Stimulated activated CD8-positive, alpha-beta memory T cell treated with anti-CD3 and anti-CD28 coated beads, Interleukin-2, amount 100 ng/mL, for 48 hours (primary cell): ENCODE data around the gene SERTAD2.

Source experiments
- DNase-seq, 2 donors: peaks; one replicate each; pipeline ENCODE4 v3.0.0-alpha.2; 2020; ENCODE audit warnings: low read depth in 2 of 2

The SERTAD2 gene, protein sequence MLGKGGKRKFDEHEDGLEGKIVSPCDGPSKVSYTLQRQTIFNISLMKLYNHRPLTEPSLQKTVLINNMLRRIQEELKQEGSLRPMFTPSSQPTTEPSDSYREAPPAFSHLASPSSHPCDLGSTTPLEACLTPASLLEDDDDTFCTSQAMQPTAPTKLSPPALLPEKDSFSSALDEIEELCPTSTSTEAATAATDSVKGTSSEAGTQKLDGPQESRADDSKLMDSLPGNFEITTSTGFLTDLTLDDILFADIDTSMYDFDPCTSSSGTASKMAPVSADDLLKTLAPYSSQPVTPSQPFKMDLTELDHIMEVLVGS

DNA sequence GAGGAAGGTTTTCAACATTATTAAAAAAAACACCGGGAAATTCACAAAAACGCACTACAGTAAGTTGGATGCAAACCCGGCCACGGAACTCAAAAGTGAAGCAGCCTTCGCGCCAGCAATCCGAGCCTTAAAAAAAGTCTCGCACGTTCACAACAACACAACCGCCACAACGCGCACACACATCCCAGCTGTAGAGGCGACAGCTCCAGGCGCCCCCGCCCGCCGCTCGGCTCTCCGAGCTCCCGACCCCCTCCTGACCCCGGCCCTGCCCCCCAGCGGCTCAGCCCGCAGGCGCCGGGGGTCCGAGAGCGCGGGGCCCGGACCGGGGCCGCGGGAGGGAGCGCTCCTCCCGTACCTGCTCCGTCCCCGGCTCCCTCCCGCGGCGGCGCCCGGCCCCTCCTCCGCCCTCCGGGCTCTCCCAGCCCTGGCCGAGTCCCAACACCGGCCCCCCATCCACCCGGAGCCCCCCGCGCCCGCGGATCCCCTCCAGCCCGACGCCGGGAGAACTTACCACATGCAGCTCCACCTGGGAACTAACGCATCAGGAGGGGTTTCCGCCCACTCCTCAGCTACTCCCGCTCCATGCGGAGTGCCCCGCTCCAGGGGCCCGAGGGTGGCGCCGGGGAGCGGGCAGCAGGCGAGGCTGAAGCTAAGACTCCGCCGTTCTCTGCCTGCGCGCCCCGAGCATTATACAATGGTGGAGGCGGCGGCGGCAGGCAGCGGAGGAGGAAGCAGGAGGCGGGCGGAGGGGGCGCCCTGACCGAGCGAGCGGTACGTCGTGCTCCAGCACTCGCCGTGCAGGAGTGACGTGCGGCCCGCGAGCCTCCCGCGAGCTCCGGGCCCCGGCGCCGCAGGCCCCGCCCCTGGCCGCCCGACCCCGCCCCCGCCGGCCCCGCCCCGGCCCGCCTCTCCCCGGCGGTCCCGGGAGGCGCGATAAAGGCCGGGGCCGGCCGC is at the start of gene SERTAD2:
SERTAD2 (minus strand) TSS at position 805 of the 954 bp plus-strand sequence. CDS start 17,042 bp downstream, outside the sequence.
- DNase-seq = peak; percentile 71 to 76

DNA sequence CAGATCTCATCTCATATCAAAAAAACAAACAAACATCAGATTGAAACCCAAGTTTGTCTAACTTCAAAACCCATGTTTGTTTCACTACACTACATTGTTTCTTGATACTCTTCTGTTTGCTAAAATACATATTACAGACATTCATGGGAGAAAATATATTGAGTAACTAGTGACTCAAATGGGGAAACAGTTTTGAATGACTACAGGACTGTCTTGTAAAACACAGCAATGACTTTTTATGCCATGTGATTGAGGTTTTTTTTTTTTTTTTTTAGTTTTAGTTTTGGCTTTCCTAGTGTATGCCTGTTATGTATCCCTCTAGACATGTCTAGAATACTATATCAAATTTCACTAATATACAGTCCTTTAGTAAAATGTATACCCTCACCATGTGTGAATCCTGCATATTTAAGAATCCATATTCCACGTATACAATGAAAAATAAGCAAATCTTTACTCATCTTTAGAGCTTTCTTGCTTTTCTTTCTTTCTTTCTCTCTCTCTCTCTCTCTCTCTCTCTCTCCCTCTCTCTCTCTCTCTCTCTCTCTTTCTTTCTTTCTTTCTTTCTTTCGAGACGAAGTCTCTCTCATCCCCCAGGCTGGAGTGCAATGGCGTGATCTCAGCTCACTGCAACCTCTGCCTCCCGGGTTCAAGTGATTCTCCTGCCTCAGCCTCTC is 46.6 kb upstream of the SERTAD2 start:
- DNase-seq = no peak

DNA sequence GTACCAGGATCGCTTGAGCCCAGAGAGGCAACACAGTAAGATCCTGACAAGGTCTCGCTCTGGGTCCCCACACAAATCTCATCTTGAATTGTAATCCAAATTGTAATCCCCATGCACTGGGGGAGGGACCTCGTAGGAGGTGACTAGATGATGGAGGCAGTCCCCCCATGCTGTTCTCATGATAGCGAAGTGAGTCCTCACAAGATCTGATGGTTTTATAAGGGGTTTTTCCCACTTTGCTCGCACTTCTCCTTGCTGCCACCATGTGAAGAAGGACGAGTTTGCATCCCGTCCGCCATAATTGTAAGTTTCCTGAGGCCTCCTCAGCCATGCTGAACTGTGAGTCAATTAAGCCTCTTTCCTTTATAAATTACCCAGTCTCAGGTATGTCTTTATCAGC is 46.0 kb upstream of the SERTAD2 start:
- DNase-seq = no peak

DNA sequence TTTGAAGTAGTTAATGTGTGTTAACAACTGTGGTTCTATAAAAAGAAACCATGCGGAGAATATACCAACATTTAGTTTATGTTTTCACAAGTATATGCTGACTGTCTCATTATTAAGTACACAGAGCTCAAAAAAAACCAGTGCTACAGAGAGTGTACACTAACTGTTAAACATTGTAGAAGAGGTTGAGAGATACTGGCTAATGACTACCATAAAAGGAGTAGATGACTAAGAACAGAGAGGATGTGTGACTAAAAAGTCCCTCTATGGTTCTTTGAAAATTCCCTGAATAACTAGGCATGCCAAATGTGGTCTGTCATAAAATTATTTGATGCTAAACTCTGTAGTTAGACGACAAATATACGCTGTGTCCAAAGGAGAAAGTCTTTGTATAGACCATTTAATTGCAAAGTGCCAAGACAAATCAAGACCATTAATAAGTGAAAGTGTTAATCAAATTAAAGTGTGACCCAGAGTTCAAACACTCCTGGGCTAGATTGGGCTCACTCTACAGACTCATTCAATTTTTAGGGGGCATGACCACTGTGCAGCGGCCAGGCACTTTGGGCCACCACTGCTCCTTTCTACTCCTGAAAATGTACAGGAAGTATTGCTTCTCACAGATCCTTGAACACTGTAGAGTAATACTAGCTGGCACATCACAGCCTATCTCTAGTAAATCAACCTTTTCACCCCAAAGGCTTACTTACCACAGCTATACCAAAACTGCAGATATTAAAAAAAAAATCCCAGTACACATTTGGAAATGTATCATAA is 45.1 kb upstream of the SERTAD2 start:
- DNase-seq = no peak

DNA sequence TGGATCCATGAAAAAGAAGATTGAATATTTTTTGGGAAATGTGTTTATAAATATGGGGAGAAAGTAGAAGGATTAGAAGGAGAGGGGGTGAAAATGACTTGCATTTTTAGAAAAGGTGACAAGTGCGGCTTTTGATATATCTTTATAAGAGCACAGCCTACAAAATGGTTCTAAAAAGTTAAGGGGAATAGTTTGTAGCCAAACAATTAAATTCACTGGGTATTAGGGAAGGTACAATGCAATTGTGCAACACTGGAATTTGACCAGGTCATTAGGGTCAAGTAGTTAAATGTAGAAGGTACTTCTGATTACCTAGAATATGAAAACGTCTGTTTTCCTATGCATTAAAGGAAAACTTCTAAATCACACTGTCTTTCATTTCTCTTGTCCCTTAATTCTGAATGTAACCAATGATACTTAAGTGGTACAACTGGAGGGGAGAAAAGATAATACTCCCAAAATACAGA is 44.5 kb upstream of the SERTAD2 start:
- no peak for DNase-seq

DNA sequence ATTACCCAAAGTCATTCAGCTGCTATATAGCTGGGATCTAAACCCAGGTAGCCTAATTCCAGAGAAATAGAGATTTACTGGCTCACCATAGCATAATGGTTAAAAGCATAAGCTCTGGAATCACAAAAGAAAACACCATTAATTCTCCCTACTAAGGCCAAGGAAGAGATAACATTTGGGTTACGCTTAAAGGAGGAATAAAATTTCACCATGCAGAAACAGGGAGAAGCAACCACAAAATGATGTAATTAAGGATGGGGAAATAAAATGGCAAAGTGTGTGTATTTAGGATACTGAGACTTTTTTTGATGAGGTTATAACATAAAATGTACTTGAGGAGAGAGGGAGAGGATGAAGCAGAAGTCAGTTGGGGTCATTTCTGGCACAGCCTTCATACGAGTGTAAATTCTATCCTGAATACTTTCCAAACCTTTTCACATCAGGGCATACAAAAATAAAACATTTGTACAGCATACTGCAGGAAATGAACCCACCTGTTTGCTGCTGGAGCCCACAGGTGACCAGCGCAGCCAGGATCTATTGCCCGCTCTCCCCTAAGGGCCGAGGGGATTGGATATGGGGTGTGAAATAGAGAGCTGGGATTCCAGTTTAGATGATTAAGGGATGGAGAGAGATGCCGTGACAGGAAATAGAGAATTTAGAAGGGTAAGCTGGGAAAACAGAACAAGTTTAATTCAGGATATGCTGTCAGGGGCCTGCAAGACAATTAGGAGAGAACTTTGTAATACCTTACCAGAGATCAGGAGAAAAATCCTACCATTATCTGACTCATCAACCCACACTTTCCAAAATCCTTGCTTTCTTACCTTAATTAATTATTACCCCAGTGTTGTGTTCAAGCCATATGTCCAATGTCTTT is 43.8 kb upstream of the SERTAD2 start:
- DNase-seq = no peak

DNA sequence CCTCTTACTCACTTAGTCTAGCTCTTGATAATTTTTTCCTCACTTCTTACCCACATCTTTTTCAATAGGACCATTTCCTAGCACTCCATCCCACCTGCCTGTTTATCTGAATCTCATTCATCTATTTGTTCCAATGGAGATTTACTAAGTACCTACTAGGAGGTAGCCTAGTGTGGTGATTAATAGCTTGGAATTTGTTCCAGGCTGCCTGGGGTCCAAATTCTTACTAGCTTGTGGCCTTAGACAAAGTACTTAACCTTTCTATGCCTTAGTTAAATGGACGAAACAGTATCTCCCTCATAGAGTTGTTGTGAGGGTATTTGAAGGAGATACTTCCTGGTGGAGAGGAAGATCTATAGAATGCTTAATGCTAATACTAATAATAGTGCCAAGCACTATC is 42.9 kb upstream of the SERTAD2 start:
- DNase-seq = no peak

DNA sequence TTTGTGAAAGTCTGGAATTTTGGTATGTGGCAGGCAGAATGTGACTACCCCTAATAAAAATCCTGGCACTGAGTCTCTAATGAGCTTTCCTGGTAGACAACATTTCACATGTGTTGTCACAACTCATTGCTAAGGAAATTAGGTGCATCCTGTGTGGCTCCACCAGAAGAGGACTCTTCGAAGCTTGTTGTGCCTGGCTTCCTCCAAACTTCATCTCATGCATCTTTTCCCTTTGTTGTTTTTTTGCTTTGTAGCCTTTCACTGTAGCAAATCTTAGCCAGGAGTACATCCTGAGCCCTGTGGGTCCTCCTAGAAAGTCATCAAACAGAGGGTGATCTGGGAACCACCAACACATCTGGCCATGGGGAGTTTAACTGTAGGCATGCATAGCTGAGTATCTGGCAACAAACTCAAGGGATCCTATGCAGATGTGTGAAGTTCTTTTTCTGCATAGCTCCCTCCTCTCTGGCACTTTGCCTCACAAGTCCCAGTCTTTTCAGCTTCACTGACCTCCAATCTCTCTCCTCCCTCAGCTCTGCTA is 42.1 kb upstream of the SERTAD2 start:
- DNase-seq = no peak

DNA sequence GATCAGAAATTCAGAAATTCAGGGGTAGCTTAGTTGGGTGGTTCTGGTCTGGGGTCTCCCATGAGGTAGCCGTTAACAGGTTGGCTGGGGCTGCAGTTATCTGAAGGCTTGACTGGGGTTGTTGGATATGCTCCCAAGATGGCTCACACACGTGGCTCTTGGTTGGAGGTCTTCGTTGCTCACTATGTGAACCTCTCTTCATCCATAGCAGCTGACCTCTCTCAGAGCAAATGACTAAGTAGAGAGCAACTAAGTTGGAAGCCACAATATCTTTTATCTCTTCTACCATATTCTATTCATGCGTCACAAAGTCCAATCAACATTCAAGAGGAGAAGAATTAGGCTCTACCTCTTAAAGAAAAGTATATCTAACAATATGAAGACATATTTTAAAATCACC is 38.7 kb upstream of the SERTAD2 start:
- no peak for DNase-seq

DNA sequence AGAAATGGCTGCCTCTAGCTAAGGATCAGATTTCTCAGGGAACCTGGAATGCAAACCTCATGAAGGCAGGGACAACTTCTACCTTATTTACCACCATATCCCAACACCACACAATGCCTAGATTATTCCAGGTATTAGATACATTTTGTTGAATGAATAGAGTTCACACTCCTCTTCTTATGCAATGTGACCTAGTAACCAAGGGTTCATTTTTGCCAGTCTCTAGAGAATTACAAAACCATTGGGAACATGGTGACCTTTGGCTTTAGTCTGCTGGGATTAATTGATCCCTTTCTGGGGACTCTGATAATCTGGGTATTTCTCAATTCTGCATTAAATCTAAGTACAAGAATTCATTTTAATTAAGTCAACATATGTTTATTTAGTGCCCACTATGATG is 35.2 kb upstream of the SERTAD2 start:
- DNase-seq = no peak

DNA sequence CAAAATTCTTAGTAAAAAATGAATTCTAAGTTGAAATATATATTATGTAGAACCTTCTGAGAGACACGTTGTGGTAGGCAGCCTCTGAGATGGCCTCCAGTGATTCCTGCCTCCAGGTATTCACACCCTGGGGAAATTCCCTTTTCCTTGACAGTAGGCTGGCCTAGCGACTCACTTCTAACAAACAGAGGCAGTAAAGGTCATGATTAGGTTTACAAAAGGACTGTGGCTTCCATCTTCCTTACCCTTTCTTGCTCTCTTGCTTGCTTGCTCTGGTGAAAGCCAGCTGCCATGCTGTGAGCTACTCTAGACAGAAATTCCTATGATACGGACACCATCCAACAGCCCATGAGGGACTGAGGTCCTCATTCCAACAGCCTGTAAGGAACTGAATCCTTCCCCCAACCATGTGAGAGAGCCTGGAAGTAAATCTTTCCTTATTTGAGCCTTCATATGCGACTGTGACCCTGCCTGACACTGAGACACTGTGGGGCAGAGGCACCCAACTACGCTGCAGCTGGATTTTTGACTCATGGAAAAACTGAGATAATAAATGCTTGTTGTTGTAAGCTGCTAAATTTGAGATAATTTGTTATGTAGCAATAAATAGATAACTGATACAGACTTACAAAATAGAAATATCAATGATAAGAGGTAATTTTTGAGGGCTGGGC is 32.7 kb upstream of the SERTAD2 start:
- DNase-seq = no peak

DNA sequence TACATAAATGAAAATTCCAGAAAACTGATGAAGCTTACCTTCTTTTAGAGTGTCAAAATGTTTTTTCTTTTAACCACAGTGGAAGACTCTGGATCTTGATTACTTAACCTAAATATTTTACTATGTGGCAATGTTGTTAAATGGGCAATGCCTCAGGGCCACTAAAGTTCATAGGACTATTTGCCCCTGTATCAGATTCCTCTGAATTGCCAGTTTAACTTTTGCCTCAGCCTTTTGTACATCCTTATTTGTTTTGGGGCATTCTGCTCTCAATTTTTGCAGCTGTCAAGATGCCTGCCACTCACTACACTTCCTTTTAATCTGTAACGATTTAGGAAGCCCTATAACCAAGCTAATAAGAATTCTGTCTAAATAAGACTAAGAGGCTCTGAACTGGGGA is 31.7 kb upstream of the SERTAD2 start:
- DNase-seq = no peak

DNA sequence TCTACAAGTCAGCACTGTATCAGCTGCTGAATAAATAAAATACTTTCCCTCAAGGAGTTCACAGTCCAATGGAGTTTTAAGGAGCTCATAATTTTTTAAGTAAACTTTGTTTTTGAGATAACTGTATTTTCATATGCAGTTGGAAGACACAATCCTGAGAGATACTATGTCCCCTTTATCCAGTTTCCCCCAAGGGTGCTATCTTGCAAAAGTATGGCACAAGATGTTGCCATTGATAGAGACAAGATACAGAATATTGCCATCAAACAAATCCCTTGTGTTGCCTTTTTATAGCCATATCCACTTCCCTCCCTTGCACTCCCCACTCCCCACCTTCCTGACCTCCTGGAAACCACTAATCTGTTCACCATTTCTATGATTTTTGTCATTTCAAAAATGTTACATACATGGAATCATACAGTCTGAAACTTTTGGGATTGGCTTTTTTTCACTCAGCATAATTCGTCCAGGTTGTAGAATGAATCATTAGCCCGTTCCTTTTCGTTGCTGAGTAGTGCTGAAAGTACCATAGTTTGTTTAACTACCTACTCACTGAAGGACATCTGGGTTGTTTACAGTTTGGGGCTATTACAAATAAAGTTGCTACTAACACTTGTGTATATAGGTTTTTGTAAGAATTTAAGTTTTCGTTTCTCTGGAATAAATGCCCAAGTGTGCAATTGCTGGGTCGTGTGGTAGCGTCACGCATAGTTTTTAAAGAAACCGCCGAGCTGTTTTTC is 30.2 kb upstream of the SERTAD2 start:
- no peak for DNase-seq

DNA sequence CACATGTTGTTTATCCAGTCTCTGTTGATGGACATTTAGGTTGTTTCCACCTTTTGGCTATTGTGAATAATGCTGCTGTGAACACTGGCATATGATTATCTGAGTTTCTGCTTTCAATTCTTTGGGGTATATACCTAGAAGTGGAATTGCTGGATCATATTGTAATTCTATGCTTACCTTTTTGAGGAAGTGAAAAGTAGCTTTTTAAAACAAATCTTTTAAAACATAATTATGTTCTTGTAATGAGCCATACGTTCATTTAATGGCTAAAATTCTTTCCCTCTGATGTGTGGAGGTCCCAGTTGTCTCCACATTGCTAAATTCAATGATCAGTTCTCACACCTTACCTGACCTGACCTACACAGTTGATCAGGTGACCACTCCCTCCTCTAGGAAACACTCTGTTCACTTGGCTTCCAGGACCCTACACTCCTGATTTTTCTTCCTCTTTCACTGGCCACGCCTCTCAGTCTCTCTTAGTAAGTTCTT is 27.8 kb upstream of the SERTAD2 start:
- no peak for DNase-seq

DNA sequence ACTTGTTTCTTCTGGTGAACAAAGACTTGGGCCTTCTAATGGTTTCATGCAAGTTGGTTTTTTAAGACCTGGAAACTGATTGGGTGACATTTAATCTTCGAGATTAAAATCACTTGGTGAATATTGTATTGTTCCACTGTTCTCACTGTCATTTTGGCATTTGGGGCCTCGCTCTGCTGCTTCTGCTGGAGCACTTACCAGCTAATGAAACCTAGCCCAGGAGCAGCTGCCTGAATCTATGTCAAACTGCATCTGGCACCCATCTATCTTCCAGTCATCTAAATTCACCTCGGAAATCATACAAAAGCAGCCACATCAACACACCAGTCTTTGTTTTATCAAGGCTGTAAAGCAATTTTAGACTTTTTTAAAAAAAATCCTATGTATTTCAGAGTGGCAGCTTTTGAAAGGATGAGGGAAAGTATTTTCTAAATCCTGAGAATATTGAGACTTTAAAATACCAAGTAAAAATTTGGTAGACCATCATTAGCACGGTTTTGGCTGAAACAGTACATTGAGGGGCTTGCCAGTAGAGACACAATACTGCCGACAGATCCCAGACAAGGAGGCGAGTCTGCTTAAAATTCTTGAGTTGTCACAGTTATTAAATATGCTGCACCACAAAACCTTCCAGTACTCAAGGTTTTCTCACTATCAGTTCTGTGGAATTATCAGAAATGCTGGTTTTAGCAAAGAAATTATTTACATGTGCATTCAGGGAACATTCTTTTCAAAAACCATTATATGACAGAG is 26.1 kb upstream of the SERTAD2 start:
- DNase-seq = no peak

DNA sequence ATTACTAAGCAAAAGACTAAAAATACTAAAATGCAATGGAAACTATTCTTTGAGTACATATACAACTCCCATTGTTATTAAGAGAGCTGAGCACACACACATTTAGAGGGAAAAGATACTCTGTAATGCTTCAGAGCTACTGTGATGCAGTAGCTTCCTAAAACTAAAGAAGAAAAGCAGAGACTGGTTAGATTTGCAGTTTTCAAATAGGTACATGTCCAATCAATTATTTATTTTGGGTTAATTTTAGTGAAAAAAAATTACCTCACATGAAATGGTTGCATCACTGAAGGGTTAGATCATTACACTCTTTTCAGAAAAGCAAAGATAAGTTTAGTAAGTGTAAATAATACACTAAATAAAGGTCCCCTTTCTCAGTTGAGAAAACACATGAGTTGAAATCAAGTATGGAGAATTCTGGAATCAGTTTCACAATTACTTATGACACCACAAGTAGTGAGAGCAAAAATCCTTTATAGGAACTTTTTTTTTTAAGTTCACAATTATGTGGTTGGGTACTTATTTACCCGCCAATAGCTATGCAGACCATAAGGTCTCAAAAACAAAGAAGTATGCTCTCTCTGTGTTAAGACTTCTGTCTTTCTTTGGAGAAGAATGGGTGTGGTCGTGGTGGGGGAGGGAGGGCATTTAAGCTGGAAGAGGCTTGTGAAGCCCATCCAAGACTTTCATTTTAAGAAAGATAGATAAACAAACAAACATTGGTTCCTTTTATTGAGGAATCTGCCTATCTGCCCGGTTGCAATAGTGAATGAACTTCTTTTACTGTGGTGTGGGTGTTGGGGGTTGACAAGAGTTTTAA is 25.3 kb upstream of the SERTAD2 start:
- no peak for DNase-seq

DNA sequence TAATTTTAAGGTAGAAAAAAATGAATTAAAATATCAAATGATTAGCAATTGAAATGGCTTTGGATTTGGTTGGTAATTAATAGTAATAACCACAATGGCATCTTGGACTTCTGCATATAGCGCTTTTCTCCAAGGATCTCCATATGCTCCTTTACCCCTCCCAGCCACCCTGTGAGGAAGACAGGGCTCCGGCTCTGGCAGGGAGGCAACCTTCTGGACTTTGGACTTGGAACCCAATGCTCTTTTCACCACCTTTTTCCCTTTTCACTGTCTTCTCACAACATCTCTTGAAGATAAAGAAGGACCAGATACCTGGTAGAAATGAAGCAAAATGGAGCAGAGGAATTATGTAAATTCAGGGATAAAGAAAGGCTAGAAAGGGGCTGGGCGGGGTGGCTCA is 23.8 kb upstream of the SERTAD2 start:
- no peak for DNase-seq
